Nephron (organoid): ENCODE results near the gene PAIP2B.

Source experiments
- H3K27ac Mint-ChIP-seq, 3 experiments: 2 replicates each; pipeline ENCODE4 v1.8.0; 2020; ENCODE audit warnings: mixed read lengths in 3 of 3, mild to moderate bottlenecking in 2 of 3, moderate library complexity in 1 of 3
- H3K27me3 Mint-ChIP-seq: 2 replicates; pipeline ENCODE4 v1.8.0; 2021; ENCODE audit warnings: low read depth, mild to moderate bottlenecking, moderate library complexity, mixed read lengths
- H3K36me3 Mint-ChIP-seq: 2 replicates; pipeline ENCODE4 v1.8.0; 2020; ENCODE audit warnings: low read depth, mixed read lengths
- H3K4me1 Mint-ChIP-seq: 2 replicates; pipeline ENCODE4 v1.8.0; 2020; ENCODE audit warnings: mixed read lengths
- H3K4me3 Mint-ChIP-seq, 3 experiments: 2 replicates each; pipeline ENCODE4 v1.8.0; 2020; ENCODE audit warnings: mild to moderate bottlenecking in 3 of 3, mixed read lengths in 3 of 3, moderate library complexity in 2 of 3
- H3K9me3 Mint-ChIP-seq: 2 replicates; pipeline ENCODE4 v1.8.0; 2020; ENCODE audit warnings: mixed read lengths
- TF ChIP-seq, protein P1 (sequence below), 3 experiments: fragments of 200-600 bp; sonication (generic); IDR thresholded peaks; one replicate each; pipeline ENCODE4 v1.5.0; 2021; ENCODE audit warnings: antibody characterized with exemption in 3 of 3; ENCODE audit not compliant: unreplicated experiment in 3 of 3

PAIP2B gene

GRCh38 chr2:71154798-71155197 is 72.1 kb downstream of the PAIP2B start:
- TF ChIP-seq, protein P1, sequence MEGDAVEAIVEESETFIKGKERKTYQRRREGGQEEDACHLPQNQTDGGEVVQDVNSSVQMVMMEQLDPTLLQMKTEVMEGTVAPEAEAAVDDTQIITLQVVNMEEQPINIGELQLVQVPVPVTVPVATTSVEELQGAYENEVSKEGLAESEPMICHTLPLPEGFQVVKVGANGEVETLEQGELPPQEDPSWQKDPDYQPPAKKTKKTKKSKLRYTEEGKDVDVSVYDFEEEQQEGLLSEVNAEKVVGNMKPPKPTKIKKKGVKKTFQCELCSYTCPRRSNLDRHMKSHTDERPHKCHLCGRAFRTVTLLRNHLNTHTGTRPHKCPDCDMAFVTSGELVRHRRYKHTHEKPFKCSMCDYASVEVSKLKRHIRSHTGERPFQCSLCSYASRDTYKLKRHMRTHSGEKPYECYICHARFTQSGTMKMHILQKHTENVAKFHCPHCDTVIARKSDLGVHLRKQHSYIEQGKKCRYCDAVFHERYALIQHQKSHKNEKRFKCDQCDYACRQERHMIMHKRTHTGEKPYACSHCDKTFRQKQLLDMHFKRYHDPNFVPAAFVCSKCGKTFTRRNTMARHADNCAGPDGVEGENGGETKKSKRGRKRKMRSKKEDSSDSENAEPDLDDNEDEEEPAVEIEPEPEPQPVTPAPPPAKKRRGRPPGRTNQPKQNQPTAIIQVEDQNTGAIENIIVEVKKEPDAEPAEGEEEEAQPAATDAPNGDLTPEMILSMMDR (IDR thresholded peaks at IDR 0.05; ENCODE audit: unreplicated experiment in 3 of 3), result no peak
- H3K27me3 Mint-ChIP-seq, result peaks cover 20% of the 10 kb centered on the region
- peaks cover 12% of the 10 kb centered on the region for H3K4me1 Mint-ChIP-seq

GRCh38 chr2:71154279-71154678 is 72.6 kb downstream of the PAIP2B start:
- no peaks in the 10 kb centered on the region for H3K9me3 Mint-ChIP-seq
- peaks cover 12% of the 10 kb centered on the region for H3K4me1 Mint-ChIP-seq
- no peak overlapping the region for H3K27ac Mint-ChIP-seq
- peaks cover 10% of the 10 kb centered on the region for H3K36me3 Mint-ChIP-seq
- H3K27me3 Mint-ChIP-seq, result peaks cover 19% of the 10 kb centered on the region
- no peak overlapping the region for H3K4me3 Mint-ChIP-seq
- TF ChIP-seq, protein P1 (IDR thresholded peaks at IDR 0.05; ENCODE audit: unreplicated experiment in 3 of 3), result no peak

More at GRCh38 chr2:71154798-71155197, 72.1 kb downstream of the PAIP2B start:
- Mint-ChIP-seq H3K4me3 (no peak overlapping the region), H3K36me3 (peaks cover 6% of the 10 kb centered on the region), H3K9me3 (no peaks in the 10 kb centered on the region), H3K27ac (no peak overlapping the region)

DNA sequence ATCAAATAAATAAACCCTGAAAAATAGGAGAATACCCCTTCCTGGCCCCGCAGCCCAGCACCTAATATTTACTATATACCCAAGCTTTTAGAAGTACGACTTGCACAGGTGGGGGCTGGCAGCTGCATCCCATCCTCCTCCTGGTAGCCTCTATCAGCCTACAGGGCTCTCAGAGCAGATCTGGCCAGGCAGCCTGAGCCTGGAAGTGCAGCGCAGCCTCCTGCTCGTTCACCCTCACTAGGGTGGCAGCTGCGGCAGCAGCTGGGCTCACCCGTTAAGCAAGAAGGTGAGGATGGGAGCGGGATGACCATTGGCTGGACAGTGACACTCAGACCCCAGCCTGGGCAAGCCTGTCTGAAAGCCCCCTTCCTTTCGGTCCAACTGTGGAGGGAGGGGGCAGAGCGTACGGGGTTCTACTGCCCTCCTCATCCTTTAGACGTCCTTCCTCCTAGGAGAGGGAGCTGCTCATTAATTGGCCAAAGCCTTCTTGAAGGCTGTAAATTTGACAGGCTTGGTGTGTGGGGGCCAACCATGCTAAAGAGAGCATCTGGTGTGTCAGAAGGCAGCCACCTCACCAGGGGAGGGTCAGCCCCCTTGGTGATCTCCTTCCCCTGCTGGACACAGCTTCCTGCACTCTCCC is 73.2 kb downstream of the PAIP2B start:
- Mint-ChIP-seq H3K27ac (no peak overlapping the region), H3K27me3 (peaks cover 19% of the 10 kb centered on the region), H3K4me3 (no peak overlapping the region), H3K9me3 (no peaks in the 10 kb centered on the region), H3K36me3 (peaks cover 16% of the 10 kb centered on the region), H3K4me1 (peaks cover 12% of the 10 kb centered on the region)
- TF ChIP-seq, protein P1 (IDR thresholded peaks at IDR 0.05; ENCODE audit: unreplicated experiment in 3 of 3), result no peak

GRCh38 chr2:71151620-71152019 is 75.3 kb downstream of the PAIP2B start:
- Mint-ChIP-seq H3K4me3 (no peak overlapping the region), H3K4me1 (peaks cover under 1% of the 10 kb centered on the region), H3K27ac (no peak overlapping the region), H3K36me3 (peaks cover 33% of the 10 kb centered on the region), H3K27me3 (peaks cover 11% of the 10 kb centered on the region), H3K9me3 (no peaks in the 10 kb centered on the region)
- TF ChIP-seq, protein P1 (IDR thresholded peaks at IDR 0.05; ENCODE audit: unreplicated experiment in 3 of 3), result no peak

GRCh38 chr2:71150082-71150816 is 76.7 kb downstream of the PAIP2B start:
- Mint-ChIP-seq H3K4me1 (no peaks in the 10 kb centered on the region), H3K9me3 (no peaks in the 10 kb centered on the region), H3K27me3 (peaks cover 4% of the 10 kb centered on the region), H3K36me3 (peaks cover 43% of the 10 kb centered on the region), H3K4me3 (no peak overlapping the region), H3K27ac (no peak overlapping the region)
- TF ChIP-seq, protein P1 (IDR thresholded peaks at IDR 0.05; ENCODE audit: unreplicated experiment in 3 of 3), result no peak
